NCI-H446 (cell line): ENCODE results near the gene FADS2.

Source experiments
- DNase-seq, 2 experiments: peaks; one replicate each; lab custom pipeline; 2025; lab: John Stamatoyannopoulos, UW

FADS2 gene

GRCh38 chr11:61820174-61820573, 7.9 kb upstream of the FADS2 start:
- no peak for DNase-seq

- DNase-seq = no peak
Measured at GRCh38 chr11:61826930-61827570, 1.1 kb upstream of the FADS2 start.

GRCh38 chr11:61828379-61828628, 204 bp downstream of the FADS2 start:
- no peak for DNase-seq

- DNase-seq = peak in 1 of 2 experiments; percentile 52
Measured at GRCh38 chr11:61828629-61829407, 718 bp downstream of the FADS2 start.

- no peak for DNase-seq
Measured at GRCh38 chr11:61829806-61830205, 1.7 kb downstream of the FADS2 start.

- no peak for DNase-seq
Measured at GRCh38 chr11:61830237-61831105, 2.4 kb downstream of the FADS2 start.

- no peak for DNase-seq
Measured at GRCh38 chr11:61832207-61832606, 4.1 kb downstream of the FADS2 start.

GRCh38 chr11:61832754-61833153, 4.7 kb downstream of the FADS2 start:
- DNase-seq = no peak

- no peak for DNase-seq
Measured at GRCh38 chr11:61833471-61833870, 5.4 kb downstream of the FADS2 start.

- no peak for DNase-seq
Measured at GRCh38 chr11:61833926-61834277, 5.8 kb downstream of the FADS2 start.

GRCh38 chr11:61834278-61835048, 6.4 kb downstream of the FADS2 start:
- no peak for DNase-seq

GRCh38 chr11:61836193-61836592, 8.1 kb downstream of the FADS2 start:
- no peak for DNase-seq

- no peak for DNase-seq
Measured at GRCh38 chr11:61837411-61838005, 9.4 kb downstream of the FADS2 start.

GRCh38 chr11:61838501-61838900, 10.4 kb downstream of the FADS2 start:
- DNase-seq = no peak

- no peak for DNase-seq
Measured at GRCh38 chr11:61838921-61839320, 10.8 kb downstream of the FADS2 start.

GRCh38 chr11:61839742-61840141, 11.6 kb downstream of the FADS2 start:
- no peak for DNase-seq

GRCh38 chr11:61840371-61840770, 12.3 kb downstream of the FADS2 start:
- no peak for DNase-seq

GRCh38 chr11:61841636-61842527, 13.8 kb downstream of the FADS2 start:
- DNase-seq = no peak

GRCh38 chr11:61842528-61842820, 14.4 kb downstream of the FADS2 start:
- no peak for DNase-seq

GRCh38 chr11:61844909-61845565, 16.9 kb downstream of the FADS2 start:
- no peak for DNase-seq
